SK-N-SH (cell line): Measurements from ENCODE around the gene OR4D1. TPM values are rescaled to one million over a fixed set of nuclear protein-coding genes. Genes with fewer than 3 reads are reported as not detected.
"Not testable (repeated sequence)": the region's sequence is repeated elsewhere in the genome, so short reads cannot be mapped to it uniquely, and the experiment has no call there.

Source experiments
- CTCF ChIA-PET: fragments of 300-600, 350-600 bp; formaldehyde crosslinking; extraction: SDS; loops from one replicate; lab custom pipeline; 2021; lab: Yijun Ruan, JAX
- POLR2A ChIA-PET: fragments of 350-600 bp; sonication (Branson Sonifier 250); formaldehyde crosslinking; extraction: SDS; loops from one replicate; lab custom pipeline; 2020; ENCODE audit warnings: antibody characterized with exemption, inconsistent platforms; lab: Yijun Ruan, JAX
- DNase-seq: peaks from one replicate; pipeline ENCODE4 v3.0.0; 2012
- H2AFZ ChIP-seq: fragments of 200-600 bp; sonication (generic); 2 replicates; pipeline ENCODE4 v1.8.1; 2016; ENCODE audit warnings: antibody characterized with exemption, mild to moderate bottlenecking, low read depth
- H3F3A ChIP-seq: fragments of 200-600 bp; sonication (generic); replicated peaks from 2 replicates; pipeline ENCODE3; 2016; ENCODE audit warnings: antibody characterized with exemption, mild to moderate bottlenecking; ENCODE audit not compliant: insufficient read depth
- H3K27ac ChIP-seq, 2 experiments: fragments of 200-500 bp in 1 of 2; fragments of 200-600 bp in 1 of 2; sonication (Bioruptor generic) in 1 of 2; sonication (generic), shearing (Covaris generic) in 1 of 2; 2 replicates each; pipeline versions ENCODE4 v1.5.1 to v1.6.1; 2014 to 2016; ENCODE audit warnings: low read depth in 2 of 2, inconsistent platforms in 1 of 2, low read length in 1 of 2, mild to moderate bottlenecking in 1 of 2, mixed read lengths in 1 of 2
- H3K27me3 ChIP-seq: fragments of 200-600 bp; sonication (generic), shearing (Covaris generic); 2 replicates; pipeline ENCODE4 v1.6.1; 2016; ENCODE audit warnings: mixed run types; ENCODE audit not compliant: insufficient read depth
- H3K36me3 ChIP-seq, 2 experiments: fragments of 200-500 bp in 1 of 2; fragments of 200-600 bp in 1 of 2; sonication (Bioruptor generic) in 1 of 2; sonication (generic) in 1 of 2; replicated peaks in 1 of 2; 2 replicates each; pipeline versions ENCODE3 to v1.5.1; 2014 to 2016; ENCODE audit warnings: low read length in 1 of 2, mild to moderate bottlenecking in 1 of 2; ENCODE audit not compliant: insufficient read depth in 2 of 2, control insufficient read depth in 1 of 2
- H3K4me1 ChIP-seq, 2 experiments: fragments of 200-500 bp in 1 of 2; fragments of 200-600 bp in 1 of 2; sonication (Bioruptor generic) in 1 of 2; sonication (generic), shearing (Covaris generic) in 1 of 2; 2 replicates each; pipeline versions ENCODE4 v1.5.1 to v1.6.1; 2014 to 2016; ENCODE audit warnings: low read depth in 1 of 2, low read length in 1 of 2, mixed run types in 1 of 2; ENCODE audit not compliant: insufficient read depth in 2 of 2, control insufficient read depth in 1 of 2
- H3K4me2 ChIP-seq: fragments of 200-600 bp; sonication (generic), shearing (Covaris generic); 2 replicates; pipeline ENCODE4 v1.6.1; 2017; ENCODE audit warnings: mixed run types
- H3K4me3 ChIP-seq, 2 experiments: fragments of 200-500 bp in 1 of 2; fragments of 200-600 bp in 1 of 2; sonication (Bioruptor generic) in 1 of 2; sonication (generic), shearing (Covaris generic) in 1 of 2; 2 replicates each; pipeline versions ENCODE4 v1.5.1 to v1.8.1; 2014 to 2016; ENCODE audit warnings: low read depth in 2 of 2, inconsistent platforms in 1 of 2, low read length in 1 of 2, mild to moderate bottlenecking in 1 of 2, mixed read lengths in 1 of 2, moderate library complexity in 1 of 2
- H3K79me2 ChIP-seq: fragments of 200-600 bp; sonication (generic); 2 replicates; pipeline ENCODE4 v1.8.1; 2017; ENCODE audit warnings: mild to moderate bottlenecking; ENCODE audit not compliant: insufficient read depth
- H3K9ac ChIP-seq: fragments of 200-600 bp; sonication (generic); 2 replicates; pipeline ENCODE4 v1.6.1; 2017; ENCODE audit warnings: mixed run types
- H3K9me2 ChIP-seq: fragments of 200-600 bp; sonication (generic); 2 replicates; pipeline ENCODE4 v1.6.1; 2017; ENCODE audit warnings: mixed run types
- H3K9me3 ChIP-seq: fragments of 200-600 bp; sonication (generic); 2 replicates; pipeline ENCODE4 v1.6.1; 2017; ENCODE audit warnings: mixed run types, mild to moderate bottlenecking, moderate library complexity
- H4K20me1 ChIP-seq: fragments of 200-600 bp; sonication (generic); 2 replicates; pipeline ENCODE4 v1.6.1; 2017; ENCODE audit warnings: mild to moderate bottlenecking, mixed run types; ENCODE audit not compliant: insufficient read depth
- CHD2 ChIP-seq: fragments of 150-350 bp; IDR thresholded peaks from 2 replicates; pipeline ENCODE4 v1.6.1; 2018; ENCODE audit warnings: low read length; ENCODE audit not compliant: partially characterized antibody
- EZH2phosphoT487 ChIP-seq: fragments of 200-600 bp; sonication (generic); IDR thresholded peaks from 2 replicates; pipeline ENCODE4 v1.6.1; 2017; ENCODE audit warnings: low read depth, mixed run types, mild to moderate bottlenecking, antibody characterized with exemption, moderate library complexity, borderline replicate concordance
- FOXJ3 ChIP-seq: sonication (generic); formaldehyde crosslinking; IDR thresholded peaks from 2 replicates; pipeline ENCODE4 v1.5.1; 2020; ENCODE audit warnings: mild to moderate bottlenecking, missing genetic modification reagents
- FOXM1 ChIP-seq: IDR thresholded peaks from 2 replicates; pipeline ENCODE4 v1.4.0; 2012; ENCODE audit warnings: low read depth, mild to moderate bottlenecking
- GABPA ChIP-seq: IDR thresholded peaks from 2 replicates; pipeline ENCODE4 v1.4.0; 2012; ENCODE audit warnings: low read depth, mild to moderate bottlenecking
- JUND ChIP-seq: IDR thresholded peaks from 2 replicates; pipeline ENCODE4 v1.4.0; 2012
- MEF2A ChIP-seq: IDR thresholded peaks from 2 replicates; pipeline ENCODE4 v1.4.0; 2012; ENCODE audit warnings: low read depth, borderline replicate concordance
- NFIC ChIP-seq: IDR thresholded peaks from 2 replicates; pipeline ENCODE4 v1.4.0; 2012; ENCODE audit warnings: borderline replicate concordance
- RAD21 ChIP-seq: IDR thresholded peaks from 2 replicates; pipeline ENCODE4 v1.6.1; 2012; ENCODE audit warnings: mild to moderate bottlenecking, low read length
- RXRA ChIP-seq: IDR thresholded peaks from 2 replicates; pipeline ENCODE4 v1.4.0; 2012; ENCODE audit warnings: low read depth, mild to moderate bottlenecking, borderline replicate concordance
- SMC3 ChIP-seq: IDR thresholded peaks from 2 replicates; pipeline ENCODE4 v1.6.1; 2012; ENCODE audit warnings: low read depth, low read length, improper control_type of control experiment
- TCF12 ChIP-seq: IDR thresholded peaks from 2 replicates; pipeline ENCODE4 v1.4.0; 2012
- YY1 ChIP-seq: IDR thresholded peaks from 2 replicates; pipeline ENCODE4 v1.4.0; 2012; ENCODE audit warnings: low read depth, mild to moderate bottlenecking
- WGBS: methylation state at CpG from one replicate; pipeline ENCODE4 v1.1.6; 2017; ENCODE audit warnings: low lambda C conversion rate; 5-methylcytosine and 5-hydroxymethylcytosine counted together
- polyA plus RNA-seq, 3 experiments: library from polyadenylated mRNA; depleted of rRNA; stranded (reverse); fragments of >200 nt; gene quantifications; 2 replicates each; pipeline ENCODE4 v1.2.3, GENCODE V29; 2012
- TF ChIP-seq, protein P1 (sequence below): IDR thresholded peaks from 2 replicates; pipeline ENCODE4; 2012
- TF ChIP-seq, protein P2 (sequence below): IDR thresholded peaks from 2 replicates; pipeline ENCODE4 v1.4.0; 2012; ENCODE audit warnings: low read depth
- TF ChIP-seq, protein P3 (sequence below): IDR thresholded peaks from 2 replicates; pipeline ENCODE4 v1.4.0; 2012; ENCODE audit warnings: low read depth, borderline replicate concordance
- TF ChIP-seq, protein P4 (sequence below): fragments of 200-600 bp; sonication (generic); IDR thresholded peaks from 2 replicates; pipeline ENCODE4 v1.6.1; 2017; ENCODE audit warnings: antibody characterized with exemption, mild to moderate bottlenecking, moderate library complexity
- TF ChIP-seq, protein P5 (sequence below): IDR thresholded peaks from 2 replicates; pipeline ENCODE4 v1.4.0; 2012; ENCODE audit warnings: low read depth, borderline replicate concordance

OR4D1 gene
- polyA plus RNA-seq, 1 of the 3 experiments (the other 2 are of a cell fraction) = not detected

DNA sequence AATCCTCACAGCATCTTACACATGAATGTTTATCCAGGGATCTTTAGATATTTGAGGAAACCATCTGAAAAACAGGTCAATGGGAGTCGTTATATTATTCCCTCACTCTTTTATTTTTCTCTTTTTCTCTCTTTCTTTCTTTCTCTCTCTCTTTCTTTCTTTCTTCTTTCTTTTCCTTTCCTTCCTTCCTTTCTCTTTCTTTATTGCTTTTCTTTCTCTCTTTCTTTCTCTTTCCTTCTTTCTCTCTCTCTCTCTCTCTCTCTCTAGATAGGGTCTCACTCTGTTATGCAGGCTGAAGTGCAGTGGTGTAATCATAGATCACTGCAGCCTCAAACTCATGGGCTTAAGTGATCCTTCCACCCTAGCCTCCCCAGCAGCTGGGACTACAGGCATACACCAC is 20.3 kb upstream of the OR4D1 start (continued):
- TF ChIP-seq, protein P1, sequence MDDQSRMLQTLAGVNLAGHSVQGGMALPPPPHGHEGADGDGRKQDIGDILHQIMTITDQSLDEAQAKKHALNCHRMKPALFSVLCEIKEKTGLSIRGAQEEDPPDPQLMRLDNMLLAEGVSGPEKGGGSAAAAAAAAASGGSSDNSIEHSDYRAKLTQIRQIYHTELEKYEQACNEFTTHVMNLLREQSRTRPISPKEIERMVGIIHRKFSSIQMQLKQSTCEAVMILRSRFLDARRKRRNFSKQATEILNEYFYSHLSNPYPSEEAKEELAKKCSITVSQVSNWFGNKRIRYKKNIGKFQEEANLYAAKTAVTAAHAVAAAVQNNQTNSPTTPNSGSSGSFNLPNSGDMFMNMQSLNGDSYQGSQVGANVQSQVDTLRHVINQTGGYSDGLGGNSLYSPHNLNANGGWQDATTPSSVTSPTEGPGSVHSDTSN = no peak

DNA sequence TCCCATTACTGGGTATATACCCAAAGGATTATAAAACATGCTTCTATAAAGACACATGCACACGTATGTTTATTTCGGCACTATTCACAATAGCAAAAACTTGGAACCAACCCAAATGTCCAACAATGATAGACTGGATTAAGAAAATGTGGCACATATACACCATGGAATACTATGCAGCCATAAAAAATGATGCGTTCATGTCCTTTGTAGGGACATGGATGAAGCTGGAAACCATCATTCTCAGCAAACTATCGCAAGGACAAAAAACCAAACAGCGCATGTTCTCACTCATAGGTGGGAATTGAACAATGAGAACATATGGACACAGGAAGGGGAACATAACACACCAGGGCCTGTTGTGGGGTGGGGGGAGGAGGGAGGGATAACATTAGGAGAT is 15.5 kb upstream of the OR4D1 start:
- H3K4me2 ChIP-seq, H3F3A ChIP-seq, H3K9me2 ChIP-seq, H3K79me2 ChIP-seq, H3K36me3 ChIP-seq, POLR2A ChIA-PET, H3K27ac ChIP-seq, H4K20me1 ChIP-seq, H3K4me3 ChIP-seq, H3K4me1 ChIP-seq, DNase-seq, H3K9ac ChIP-seq, H2AFZ ChIP-seq, H3K9me3 ChIP-seq, CTCF ChIA-PET: not testable (repeated sequence)
- WGBS = 20% methylated on average over 5 of the region's 5 CpGs
- H3K27me3 ChIP-seq = peaks cover 24% of the 10 kb centered on the region; the same call in 1 of the 2 replicates

DNA sequence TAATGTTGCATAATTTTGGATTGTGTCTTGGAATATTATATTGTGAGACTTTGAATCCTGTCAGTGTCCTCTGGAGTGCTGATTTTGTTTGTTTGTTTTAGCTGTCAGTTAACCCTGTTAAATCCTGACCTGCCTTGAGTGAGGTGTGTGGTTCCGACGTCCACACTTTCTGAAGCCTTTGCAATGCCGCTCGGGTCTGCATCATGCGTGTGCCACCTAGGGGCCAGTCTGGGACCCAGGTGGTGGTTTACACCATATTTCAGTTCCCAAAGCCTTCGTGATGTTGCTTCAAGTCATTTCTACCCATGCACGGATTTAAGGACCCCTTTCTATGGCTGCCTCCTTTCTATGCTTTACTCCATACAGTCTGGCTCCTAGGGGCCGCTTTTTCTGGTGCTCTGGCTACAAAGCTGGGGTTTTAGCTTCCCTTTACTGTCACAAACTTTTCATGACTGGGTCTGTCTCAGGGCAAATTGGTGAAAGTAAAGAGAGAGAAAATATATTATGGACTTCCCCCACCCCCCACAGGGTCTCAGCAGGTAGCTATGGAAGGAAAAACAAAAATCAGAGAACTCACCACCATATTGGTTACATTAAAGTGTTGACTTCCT is 11.4 kb upstream of the OR4D1 start:
- Histone ChIP-seq H2AFZ (no peak overlapping the region), H3K36me3 (no peaks in the 10 kb centered on the region), H3K27ac (no peak overlapping the region), H3K4me3 (no peak overlapping the region), H3K9me2 (no peaks in the 10 kb centered on the region; the same call in 1 of the 2 replicates), H4K20me1 (no peaks in the 10 kb centered on the region), H3K79me2 (no peaks in the 10 kb centered on the region), H3K9ac (no peak overlapping the region), H3K27me3 (peaks cover 45% of the 10 kb centered on the region; the same call in 1 of the 2 replicates), H3K4me1 (no peaks in the 10 kb centered on the region), H3K4me2 (no peak overlapping the region), H3K9me3 (no peaks in the 10 kb centered on the region), H3F3A (no peaks in the 10 kb centered on the region)
- 2% methylated on average over 8 of the region's 8 CpGs for WGBS
- peak; percentile 63 for DNase-seq
- TF ChIP-seq, protein P2, sequence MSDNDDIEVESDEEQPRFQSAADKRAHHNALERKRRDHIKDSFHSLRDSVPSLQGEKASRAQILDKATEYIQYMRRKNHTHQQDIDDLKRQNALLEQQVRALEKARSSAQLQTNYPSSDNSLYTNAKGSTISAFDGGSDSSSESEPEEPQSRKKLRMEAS = no peak
- no peak for TF ChIP-seq TCF12
- TF ChIP-seq, protein P3, sequence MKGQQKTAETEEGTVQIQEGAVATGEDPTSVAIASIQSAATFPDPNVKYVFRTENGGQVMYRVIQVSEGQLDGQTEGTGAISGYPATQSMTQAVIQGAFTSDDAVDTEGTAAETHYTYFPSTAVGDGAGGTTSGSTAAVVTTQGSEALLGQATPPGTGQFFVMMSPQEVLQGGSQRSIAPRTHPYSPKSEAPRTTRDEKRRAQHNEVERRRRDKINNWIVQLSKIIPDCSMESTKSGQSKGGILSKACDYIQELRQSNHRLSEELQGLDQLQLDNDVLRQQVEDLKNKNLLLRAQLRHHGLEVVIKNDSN = no peak
- no peak for TF ChIP-seq CHD2
- no peak for TF ChIP-seq JUND
- TF ChIP-seq SMC3 = peak; percentile 11; the same call in 1 of the 2 replicates
- TF ChIP-seq, protein P4, sequence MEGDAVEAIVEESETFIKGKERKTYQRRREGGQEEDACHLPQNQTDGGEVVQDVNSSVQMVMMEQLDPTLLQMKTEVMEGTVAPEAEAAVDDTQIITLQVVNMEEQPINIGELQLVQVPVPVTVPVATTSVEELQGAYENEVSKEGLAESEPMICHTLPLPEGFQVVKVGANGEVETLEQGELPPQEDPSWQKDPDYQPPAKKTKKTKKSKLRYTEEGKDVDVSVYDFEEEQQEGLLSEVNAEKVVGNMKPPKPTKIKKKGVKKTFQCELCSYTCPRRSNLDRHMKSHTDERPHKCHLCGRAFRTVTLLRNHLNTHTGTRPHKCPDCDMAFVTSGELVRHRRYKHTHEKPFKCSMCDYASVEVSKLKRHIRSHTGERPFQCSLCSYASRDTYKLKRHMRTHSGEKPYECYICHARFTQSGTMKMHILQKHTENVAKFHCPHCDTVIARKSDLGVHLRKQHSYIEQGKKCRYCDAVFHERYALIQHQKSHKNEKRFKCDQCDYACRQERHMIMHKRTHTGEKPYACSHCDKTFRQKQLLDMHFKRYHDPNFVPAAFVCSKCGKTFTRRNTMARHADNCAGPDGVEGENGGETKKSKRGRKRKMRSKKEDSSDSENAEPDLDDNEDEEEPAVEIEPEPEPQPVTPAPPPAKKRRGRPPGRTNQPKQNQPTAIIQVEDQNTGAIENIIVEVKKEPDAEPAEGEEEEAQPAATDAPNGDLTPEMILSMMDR = peak; percentile 56
- TF ChIP-seq NFIC = no peak
- TF ChIP-seq EZH2phosphoT487 = no peak
- no peak for TF ChIP-seq GABPA
- TF ChIP-seq, protein P5, sequence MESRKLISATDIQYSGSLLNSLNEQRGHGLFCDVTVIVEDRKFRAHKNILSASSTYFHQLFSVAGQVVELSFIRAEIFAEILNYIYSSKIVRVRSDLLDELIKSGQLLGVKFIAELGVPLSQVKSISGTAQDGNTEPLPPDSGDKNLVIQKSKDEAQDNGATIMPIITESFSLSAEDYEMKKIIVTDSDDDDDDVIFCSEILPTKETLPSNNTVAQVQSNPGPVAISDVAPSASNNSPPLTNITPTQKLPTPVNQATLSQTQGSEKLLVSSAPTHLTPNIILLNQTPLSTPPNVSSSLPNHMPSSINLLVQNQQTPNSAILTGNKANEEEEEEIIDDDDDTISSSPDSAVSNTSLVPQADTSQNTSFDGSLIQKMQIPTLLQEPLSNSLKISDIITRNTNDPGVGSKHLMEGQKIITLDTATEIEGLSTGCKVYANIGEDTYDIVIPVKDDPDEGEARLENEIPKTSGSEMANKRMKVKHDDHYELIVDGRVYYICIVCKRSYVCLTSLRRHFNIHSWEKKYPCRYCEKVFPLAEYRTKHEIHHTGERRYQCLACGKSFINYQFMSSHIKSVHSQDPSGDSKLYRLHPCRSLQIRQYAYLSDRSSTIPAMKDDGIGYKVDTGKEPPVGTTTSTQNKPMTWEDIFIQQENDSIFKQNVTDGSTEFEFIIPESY = no peak
- no peak for TF ChIP-seq MEF2A
- TF ChIP-seq FOXJ3 (CRISPR knock-in tag) = no peak
- no peak for TF ChIP-seq YY1
- peak; percentile 63 for TF ChIP-seq RAD21
- TF ChIP-seq FOXM1 = no peak
- TF ChIP-seq RXRA = no peak
- ChIA-PET CTCF (interaction anchor here (0.6 to 2.2 kb wide), 26 partner anchors 10 to 1023 kb away, joined by 3 to 11 read pairs (median 3); partner anchors contain the start of gene OR4D1), POLR2A (interaction anchor here (1.1 kb wide), 1 partner anchor 54 kb away, joined by 3 read pairs; the partner anchor contains the start of gene DYNLL2)
